K562 (cell line): ENCODE measurements around the gene LRMDA. TPM values are rescaled to one million over a fixed set of nuclear protein-coding genes. Genes with fewer than 3 reads are reported as not detected.

Source experiments
- BRF1 ChIP-seq: IDR thresholded peaks from 3 replicates; pipeline ENCODE4 v1.6.1; 2011; ENCODE audit warnings: borderline replicate concordance, mild to moderate bottlenecking; ENCODE audit not compliant: insufficient read length; ENCODE audit errors: extremely low read depth
- CCAR2 ChIP-seq: fragments of 200-400 bp; formaldehyde crosslinking; IDR thresholded peaks from 2 replicates; pipeline ENCODE4 v1.6.1; 2017; ENCODE audit warnings: mild to moderate bottlenecking, low read depth, low read length
- CTBP1 ChIP-seq: fragments of 450-650 bp; IDR thresholded peaks from 2 replicates; pipeline ENCODE4 v1.6.1; 2016; ENCODE audit warnings: borderline replicate concordance
- ELF1 ChIP-seq: fragments of 200-800 bp; sonication (Bioruptor generic); IDR thresholded peaks from 2 replicates; pipeline ENCODE4 v1.6.1; 2016; ENCODE audit warnings: missing genetic modification characterization, missing compliant biosample characterization
- ELK1 ChIP-seq: sonication (generic); formaldehyde crosslinking; IDR thresholded peaks from 2 replicates; pipeline ENCODE4 v1.8.1; 2022; ENCODE audit warnings: missing genetic modification reagents
- ETS2 ChIP-seq: IDR thresholded peaks from 2 replicates; pipeline ENCODE4 v1.6.1; 2016; ENCODE audit warnings: borderline replicate concordance, missing genetic modification characterization, mild to moderate bottlenecking, moderate library complexity, missing compliant biosample characterization; ENCODE audit not compliant: poor library complexity, severe bottlenecking
- HDAC3 ChIP-seq: fragments of 450-650 bp; IDR thresholded peaks from 2 replicates; pipeline ENCODE4 v1.6.1; 2018; ENCODE audit warnings: borderline replicate concordance, mild to moderate bottlenecking, moderate library complexity; ENCODE audit not compliant: partially characterized antibody
- HSF4 ChIP-seq: fragments of 250-450 bp; sonication (Bioruptor Pico); IDR thresholded peaks from 2 replicates; pipeline ENCODE4 v2.1.2; 2022; ENCODE audit warnings: mild to moderate bottlenecking, moderate library complexity, borderline replicate concordance
- LCOR ChIP-seq: sonication (generic); formaldehyde crosslinking; IDR thresholded peaks from 2 replicates; pipeline ENCODE4 v1.8.0; 2022; ENCODE audit warnings: mild to moderate bottlenecking, missing genetic modification reagents
- MTF1 ChIP-seq: fragments of 250-450 bp; sonication (Bioruptor Pico); IDR thresholded peaks from 2 replicates; pipeline ENCODE4 v1.9.0; 2021; ENCODE audit warnings: moderate library complexity, mild to moderate bottlenecking, inconsistent platforms, borderline replicate concordance
- POLR2B ChIP-seq: fragments of 450-650 bp; IDR thresholded peaks from 2 replicates; pipeline ENCODE4 v1.6.1; 2018; ENCODE audit warnings: low read depth; ENCODE audit not compliant: partially characterized antibody
- PPARD ChIP-seq: fragments of 250-450 bp; sonication (Bioruptor Pico); IDR thresholded peaks from 2 replicates; pipeline ENCODE4 v1.8.0; 2022; ENCODE audit warnings: inconsistent platforms, mild to moderate bottlenecking, moderate library complexity
- PURB ChIP-seq: sonication (generic); formaldehyde crosslinking; IDR thresholded peaks from 2 replicates; pipeline ENCODE4 v1.9.0; 2021; ENCODE audit warnings: low read depth, mild to moderate bottlenecking, missing genetic modification reagents
- RAD51 ChIP-seq: fragments of 450-650 bp; IDR thresholded peaks from 2 replicates; pipeline ENCODE4 v1.7.1; 2016; ENCODE audit warnings: low read depth, mild to moderate bottlenecking, borderline replicate concordance
- SIRT6 ChIP-seq: IDR thresholded peaks from one replicate; pipeline ENCODE4 v1.6.1; 2012; ENCODE audit warnings: low read depth, mild to moderate bottlenecking, control low read depth, inconsistent platforms, low read length, moderate library complexity
- SMAD3 ChIP-seq: fragments of 450-650 bp; formaldehyde crosslinking; conservative IDR thresholded peaks from 2 replicates; pipeline ENCODE4 v1.4.0; 2020; ENCODE audit warnings: mild to moderate bottlenecking
- YBX1 ChIP-seq: fragments of 450-650 bp; IDR thresholded peaks from 2 replicates; pipeline ENCODE4 v1.7.1; 2016; ENCODE audit warnings: mild to moderate bottlenecking
- ZBTB1 ChIP-seq: sonication (generic); formaldehyde crosslinking; IDR thresholded peaks from 2 replicates; pipeline ENCODE4 v1.8.1; 2023; ENCODE audit warnings: missing genetic modification reagents, low read depth, mild to moderate bottlenecking, borderline replicate concordance
- ZBTB2 ChIP-seq: fragments of 450-650 bp; IDR thresholded peaks from 2 replicates; pipeline ENCODE4 v1.6.1; 2016; ENCODE audit warnings: antibody characterized with exemption
- ZNF197 ChIP-seq: fragments of 200-800 bp; sonication (Bioruptor generic); IDR thresholded peaks from 2 replicates; pipeline ENCODE4 v1.6.1; 2016; ENCODE audit warnings: low read depth, missing genetic modification characterization, missing compliant biosample characterization
- ZNF395 ChIP-seq: fragments of 200-800 bp; sonication (Bioruptor generic); IDR thresholded peaks from 2 replicates; pipeline ENCODE4 v1.6.1; 2017; ENCODE audit warnings: missing genetic modification characterization, missing compliant biosample characterization
- ZNF639 ChIP-seq, 2 experiments: fragments of 200-800 bp in 1 of 2; sonication (Bioruptor generic) in 1 of 2; sonication (generic) in 1 of 2; formaldehyde crosslinking in 1 of 2; IDR thresholded peaks in 1 of 2; conservative IDR thresholded peaks in 1 of 2; 2 replicates each; pipeline versions ENCODE4 v1.5.0 to v1.6.1; 2016 to 2020; ENCODE audit warnings: missing compliant biosample characterization in 1 of 2, missing genetic modification characterization in 1 of 2, missing genetic modification reagents in 1 of 2
- ZNF766 ChIP-seq: fragments of 200-800 bp; sonication (Bioruptor generic); conservative IDR thresholded peaks from 2 replicates; pipeline ENCODE4 v1.6.1; 2016; ENCODE audit warnings: missing genetic modification characterization, missing compliant biosample characterization
- polyA plus RNA-seq, 8 experiments: library from polyadenylated mRNA; depleted of rRNA in 4 of 8; stranded (reverse) in 5 of 8; unstranded in 3 of 8; fragments of >200 nt; fragmentation: Nextera tagmentation in 2 of 8; fragmentation: Illumina TruSeq in 1 of 8; extraction: Ambion mirVana in 2 of 8; extraction: Trizol in 1 of 8; gene quantifications; 2 replicates each; pipeline versions ENCODE4 v1.2.1 to v1.2.3, GENCODE V29; 2011 to 2014; ENCODE audit warnings: inconsistent platforms in 1 of 8, missing spikeins in 1 of 8
- total RNA-seq, 7 experiments: library from RNA; depleted of rRNA in 6 of 7; stranded (reverse); fragments of >200 nt in 6 of 7; fragmentation: Illumina TruSeq in 2 of 7; extraction: Trizol in 2 of 7; gene quantifications; 2 replicates each; pipeline versions ENCODE4 v1.2.1 to v1.2.3, GENCODE V29; 2011 to 2021; ENCODE audit warnings: low replicate concordance in 1 of 7

Gene LRMDA
- total and polyA plus RNA-seq, 9 of the 15 experiments (the other 6 are each of a cell fraction or from before 2014, with no cell fraction given): 0.25 TPM; not detected in 8

- TF ChIP-seq HDAC3 (no peak), SMAD3 (CRISPR knock-in tag) (no peak), ETS2 (tag) (no peak), ZNF766 (CRISPR knock-in tag) (no peak), BRF1 (no peak), ZBTB2 (no peak), ZNF639 (CRISPR knock-in tag; conservative IDR thresholded peaks at IDR 0.05 in 1 of 2, IDR thresholded peaks at IDR 0.05 in 1 of 2) (peak in 1 of 2 experiments; percentile 54; a peak in 1 of 4 replicates), ZNF395 (CRISPR knock-in tag) (no peak), ZNF197 (no peak), CTBP1 (no peak), YBX1 (no peak), ELK1 (CRISPR knock-in tag) (no peak), LCOR (CRISPR knock-in tag) (no peak), CCAR2 (no peak), HSF4 (no peak), MTF1 (CRISPR knock-in tag) (no peak), ZBTB1 (CRISPR knock-in tag) (no peak), PURB (no peak), PPARD (CRISPR knock-in tag) (no peak), POLR2B (no peak), ELF1 (tag) (peak; percentile 63), RAD51 (no peak), SIRT6 (no peak)
Measured at GRCh38 chr10:75904499-75905283, 473.3 kb downstream of the LRMDA start (continued).
